ENCODE results near the gene INPP5D.
A peak's percentile ranks its signal among the peaks of the same experiment; 100 is the strongest.
"Not testable (repeated sequence)": the region's sequence is repeated elsewhere in the genome, so short reads cannot be mapped to it uniquely, and the experiment has no call there.

The INPP5D gene

GRCh38 chr2:233033672-233034071 is 26.5 kb upstream of the INPP5D start:
- DNase-seq: no peak

GRCh38 chr2:233034091-233034882 is 25.9 kb upstream of the INPP5D start:
- DNase-seq: no peak

GRCh38 chr2:233035426-233036161 is 24.5 kb upstream of the INPP5D start:
- DNase-seq: no peak

- no peak for DNase-seq
Observed at GRCh38 chr2:233036162-233036838, 23.8 kb upstream of the INPP5D start.

- no peak for DNase-seq
Observed at GRCh38 chr2:233037078-233037477, 23.1 kb upstream of the INPP5D start.

- DNase-seq: no peak
Observed at GRCh38 chr2:233039212-233039845, 20.8 kb upstream of the INPP5D start.

- DNase-seq: no peak
Observed at GRCh38 chr2:233039846-233040530, 20.2 kb upstream of the INPP5D start.

GRCh38 chr2:233040571-233040970 is 19.6 kb upstream of the INPP5D start:
- no peak for DNase-seq

- no peak for DNase-seq
Observed at GRCh38 chr2:233041722-233042323, 18.3 kb upstream of the INPP5D start.

GRCh38 chr2:233042549-233042948 is 17.6 kb upstream of the INPP5D start:
- no peak for DNase-seq

- DNase-seq: no peak
Observed at GRCh38 chr2:233044974-233045605, 15.1 kb upstream of the INPP5D start.

GRCh38 chr2:233047206-233047605 is 12.9 kb upstream of the INPP5D start:
- DNase-seq: no peak

GRCh38 chr2:233047667-233048066 is 12.5 kb upstream of the INPP5D start:
- DNase-seq: no peak

GRCh38 chr2:233048569-233049193 is 11.5 kb upstream of the INPP5D start:
- no peak for DNase-seq

- DNase-seq: no peak
Observed at GRCh38 chr2:233049194-233049761, 10.9 kb upstream of the INPP5D start.

GRCh38 chr2:233051241-233052149 is 8.6 kb upstream of the INPP5D start:
- DNase-seq: no peak

GRCh38 chr2:233052517-233052916 is 7.6 kb upstream of the INPP5D start:
- DNase-seq: not testable (repeated sequence)

GRCh38 chr2:233053928-233054784 is 6.0 kb upstream of the INPP5D start:
- DNase-seq: peak; percentile 12

GRCh38 chr2:233055362-233055761 is 4.8 kb upstream of the INPP5D start:
- no peak for DNase-seq
